NB4 (cell line): ENCODE data around the gene RNF212.

Experiments used
- MYC ChIP-seq: IDR thresholded peaks from 2 replicates; pipeline ENCODE4 v1.6.1; 2011; ENCODE audit warnings: low read depth, low read length
- POLR2A ChIP-seq: IDR thresholded peaks from 2 replicates; pipeline ENCODE4 v1.6.1; 2011; ENCODE audit warnings: mild to moderate bottlenecking; ENCODE audit not compliant: insufficient read length; ENCODE audit errors: extremely low read depth
- TF ChIP-seq, protein P1 (sequence below): IDR thresholded peaks from one replicate; pipeline ENCODE4 v1.5.1; 2012; ENCODE audit warnings: low read depth, low read length
- TF ChIP-seq, protein P2 (sequence below): IDR thresholded peaks from 2 replicates; pipeline ENCODE4 v1.6.1; 2011; ENCODE audit warnings: low read depth, low read length

- TF ChIP-seq, protein P1, sequence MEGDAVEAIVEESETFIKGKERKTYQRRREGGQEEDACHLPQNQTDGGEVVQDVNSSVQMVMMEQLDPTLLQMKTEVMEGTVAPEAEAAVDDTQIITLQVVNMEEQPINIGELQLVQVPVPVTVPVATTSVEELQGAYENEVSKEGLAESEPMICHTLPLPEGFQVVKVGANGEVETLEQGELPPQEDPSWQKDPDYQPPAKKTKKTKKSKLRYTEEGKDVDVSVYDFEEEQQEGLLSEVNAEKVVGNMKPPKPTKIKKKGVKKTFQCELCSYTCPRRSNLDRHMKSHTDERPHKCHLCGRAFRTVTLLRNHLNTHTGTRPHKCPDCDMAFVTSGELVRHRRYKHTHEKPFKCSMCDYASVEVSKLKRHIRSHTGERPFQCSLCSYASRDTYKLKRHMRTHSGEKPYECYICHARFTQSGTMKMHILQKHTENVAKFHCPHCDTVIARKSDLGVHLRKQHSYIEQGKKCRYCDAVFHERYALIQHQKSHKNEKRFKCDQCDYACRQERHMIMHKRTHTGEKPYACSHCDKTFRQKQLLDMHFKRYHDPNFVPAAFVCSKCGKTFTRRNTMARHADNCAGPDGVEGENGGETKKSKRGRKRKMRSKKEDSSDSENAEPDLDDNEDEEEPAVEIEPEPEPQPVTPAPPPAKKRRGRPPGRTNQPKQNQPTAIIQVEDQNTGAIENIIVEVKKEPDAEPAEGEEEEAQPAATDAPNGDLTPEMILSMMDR: no peak
- TF ChIP-seq, protein P2, sequence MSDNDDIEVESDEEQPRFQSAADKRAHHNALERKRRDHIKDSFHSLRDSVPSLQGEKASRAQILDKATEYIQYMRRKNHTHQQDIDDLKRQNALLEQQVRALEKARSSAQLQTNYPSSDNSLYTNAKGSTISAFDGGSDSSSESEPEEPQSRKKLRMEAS: no peak
- TF ChIP-seq POLR2A (no peak), MYC (no peak)
Measured at GRCh38 chr4:1093391-1094335, 19.7 kb downstream of the RNF212 start.
